Measurements from ENCODE around the gene CCNJ.
A peak's percentile ranks its signal among the peaks of the same experiment; 100 is the strongest.

The CCNJ gene

GRCh38 chr10:96061232-96061631 lies 17.8 kb downstream of the CCNJ start:
- DNase-seq, result no peak

- DNase-seq, result no peak
Measured at GRCh38 chr10:96072674-96073073, 29.3 kb downstream of the CCNJ start.

GRCh38 chr10:96073722-96074121 lies 30.3 kb downstream of the CCNJ start:
- no peak for DNase-seq

- DNase-seq, result no peak
Measured at GRCh38 chr10:96074776-96075175, 31.4 kb downstream of the CCNJ start.

GRCh38 chr10:96075977-96076376 lies 32.6 kb downstream of the CCNJ start:
- DNase-seq, result no peak

- DNase-seq, result no peak
Measured at GRCh38 chr10:96077156-96077555, 33.8 kb downstream of the CCNJ start.

GRCh38 chr10:96082153-96082552 lies 38.8 kb downstream of the CCNJ start:
- no peak for DNase-seq

- no peak for DNase-seq
Measured at GRCh38 chr10:96082748-96083147, 39.4 kb downstream of the CCNJ start.

- DNase-seq, result no peak
Measured at GRCh38 chr10:96089116-96089515, 45.7 kb downstream of the CCNJ start.

GRCh38 chr10:96089670-96090462 lies 46.5 kb downstream of the CCNJ start:
- peak; percentile 68 for DNase-seq

- no peak for DNase-seq
Measured at GRCh38 chr10:96090463-96090800, 47.0 kb downstream of the CCNJ start.

GRCh38 chr10:96092999-96093767 lies 49.8 kb downstream of the CCNJ start:
- DNase-seq, result no peak

GRCh38 chr10:96093948-96094347 lies 50.6 kb downstream of the CCNJ start:
- no peak for DNase-seq

- DNase-seq, result no peak
Measured at GRCh38 chr10:96096958-96097357, 53.6 kb downstream of the CCNJ start.

- DNase-seq, result no peak
Measured at GRCh38 chr10:96097865-96098264, 54.5 kb downstream of the CCNJ start.

- DNase-seq, result no peak
Measured at GRCh38 chr10:96107623-96108038, 64.2 kb downstream of the CCNJ start.

Measured in NCI-H1436 treated with DMSO at 0.1 percent for 48 hours (cell line).